ENCODE results near the gene AUTS2. TPM values are rescaled to one million over a fixed set of nuclear protein-coding genes. Genes with fewer than 3 reads are reported as not detected.

The AUTS2 gene
- total RNA-seq, 2 experiments from 2014 or later, result 4.0 to 4.7 TPM

DNA sequence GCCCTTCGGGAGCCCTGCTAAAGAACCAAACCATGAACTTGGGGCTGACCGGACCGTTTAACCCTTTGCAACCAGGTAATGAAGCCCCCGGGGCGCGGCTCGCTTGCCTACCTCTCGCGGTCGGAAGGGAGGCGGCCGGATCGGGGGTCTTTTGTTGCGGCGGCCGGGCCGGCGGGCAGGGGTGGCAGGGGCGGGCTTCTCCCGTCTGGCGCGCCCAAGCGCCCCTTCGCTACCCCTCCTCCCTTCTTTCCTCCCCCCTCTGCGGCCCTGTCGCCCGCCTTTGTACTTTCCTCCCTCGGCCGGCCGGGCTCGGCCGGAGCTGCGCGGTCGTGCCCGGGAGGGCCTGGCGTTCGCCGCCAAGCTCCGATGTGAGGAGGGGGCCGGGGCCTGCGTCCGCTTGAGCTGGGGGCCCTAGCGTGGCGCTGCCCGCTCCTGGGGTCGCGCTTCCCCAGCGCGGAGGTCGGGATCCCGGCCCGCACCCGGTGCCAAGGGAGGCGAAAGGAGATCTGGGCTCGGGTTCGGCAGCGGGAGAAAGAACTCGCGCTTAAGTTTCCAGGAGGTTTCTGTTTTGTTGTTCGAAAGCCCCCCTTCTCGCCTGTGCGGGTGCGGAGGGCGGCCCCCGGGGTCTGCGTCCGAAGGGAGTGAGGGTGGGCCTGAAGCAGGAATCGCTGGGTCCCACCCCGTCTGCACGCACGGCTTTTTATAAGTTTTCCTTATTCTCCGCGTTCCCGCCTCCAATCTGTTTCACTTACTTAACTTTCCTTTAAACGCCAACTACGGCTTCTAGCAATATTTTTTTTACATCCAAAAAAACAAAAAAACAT is 1096.9 kb downstream of the AUTS2 start:
- DNase-seq, result no peak
- H3K27ac Mint-ChIP-seq, result peak overlapping the region; percentile 24

DNA sequence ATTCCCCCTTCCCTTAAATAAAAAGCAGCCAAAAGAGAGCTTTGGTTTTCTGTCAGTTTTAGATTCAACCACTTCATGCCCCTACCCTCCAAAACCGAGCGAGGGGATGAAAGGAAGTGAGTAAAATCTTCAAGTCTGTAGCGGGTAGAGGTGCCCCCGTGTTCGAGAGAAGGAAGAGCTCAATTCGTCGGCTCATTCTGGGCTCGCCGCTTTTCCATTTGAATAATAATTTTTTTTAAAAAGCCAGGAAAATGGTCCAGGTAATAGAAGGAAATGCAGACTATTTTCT is 1097.5 kb downstream of the AUTS2 start:
- H3K9me3 Mint-ChIP-seq, result no peaks in the 10 kb centered on the region
- H3K4me1 Mint-ChIP-seq (ENCODE audit: low read depth), result peaks cover 7% of the 10 kb centered on the region
- intact Hi-C loops (cut with micrococcal nuclease), result loop anchor here (2.0 to 5.0 kb wide), 2 partner anchors 47 to 333 kb away; no protein-coding TSS in a partner anchor
- H3K4me3 Mint-ChIP-seq, result peak overlapping the region; percentile 73
- H3K27me3 Mint-ChIP-seq, result peaks cover 37% of the 10 kb centered on the region
- no peak for DNase-seq
- ChIA-PET POLR2A (interaction anchor here (1.0 to 1.4 kb wide), 2 partner anchors 14 to 48 kb away, joined by 3 read pairs; no protein-coding TSS in a partner anchor), CTCF (interaction anchor here (0.7 to 2.0 kb wide), 2 partner anchors 10 to 872 kb away, joined by 3 to 5 read pairs; no protein-coding TSS in a partner anchor)
- H3K36me3 Mint-ChIP-seq, result peaks cover 2% of the 10 kb centered on the region
- H3K27ac Mint-ChIP-seq, result peak overlapping the region; percentile 24

More for the DNA sequence above, 1096.9 kb downstream of the AUTS2 start:
- H3K27me3 Mint-ChIP-seq, result peaks cover 37% of the 10 kb centered on the region
- H3K4me1 Mint-ChIP-seq (ENCODE audit: low read depth), result peaks cover 7% of the 10 kb centered on the region
- ChIA-PET CTCF (interaction anchor here (0.7 to 2.0 kb wide), 2 partner anchors 9 to 871 kb away, joined by 3 to 5 read pairs; no protein-coding TSS in a partner anchor), POLR2A (interaction anchor here (0.9 to 1.4 kb wide), 3 partner anchors 13 to 82 kb away, joined by 3 read pairs; no protein-coding TSS in a partner anchor)
- H3K9me3 Mint-ChIP-seq, result no peaks in the 10 kb centered on the region
- peaks cover 2% of the 10 kb centered on the region for H3K36me3 Mint-ChIP-seq
- peak overlapping the region; percentile 74 for H3K4me3 Mint-ChIP-seq
- intact Hi-C loops (cut with micrococcal nuclease), result loop anchor here (2.0 to 5.0 kb wide), 2 partner anchors 46 to 333 kb away; no protein-coding TSS in a partner anchor

DNA sequence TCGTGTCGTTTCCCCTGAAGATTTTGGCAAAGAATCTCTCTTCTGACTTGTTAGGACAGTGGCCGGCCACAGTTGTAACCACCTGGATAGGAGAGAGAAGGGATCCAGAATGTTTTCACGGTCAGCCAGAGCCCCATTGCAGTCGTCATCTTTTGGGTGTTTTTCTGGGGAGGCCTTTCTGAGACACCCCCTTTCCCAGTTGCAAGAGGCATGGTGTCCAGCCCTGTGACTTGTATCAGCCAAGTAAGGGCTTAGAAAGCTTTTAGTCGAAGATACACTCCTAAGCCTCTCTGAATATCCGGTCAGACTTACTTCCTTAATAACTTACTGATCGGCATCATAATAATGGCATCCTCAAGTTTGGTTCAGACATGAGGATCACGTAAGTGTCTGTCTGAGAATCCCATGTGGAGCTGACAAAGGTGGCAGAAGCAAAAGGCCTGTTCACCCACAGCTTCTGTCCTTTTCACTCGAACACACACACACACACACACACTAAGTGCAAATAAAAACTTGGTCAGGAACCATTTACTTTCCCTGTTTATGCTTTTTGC is 1098.0 kb downstream of the AUTS2 start:
- POLR2A ChIA-PET, result interaction anchor here (1.0 to 1.4 kb wide), 2 partner anchors 14 to 49 kb away, joined by 3 read pairs; no protein-coding TSS in a partner anchor
- H3K27me3 Mint-ChIP-seq, result peaks cover 37% of the 10 kb centered on the region
- no peak overlapping the region for H3K27ac Mint-ChIP-seq
- DNase-seq, result no peak
- peaks cover 2% of the 10 kb centered on the region for H3K36me3 Mint-ChIP-seq
- H3K4me3 Mint-ChIP-seq, result peak overlapping the region; percentile 73
- peaks cover 7% of the 10 kb centered on the region for H3K4me1 Mint-ChIP-seq (ENCODE audit: low read depth)
- H3K9me3 Mint-ChIP-seq, result no peaks in the 10 kb centered on the region
- CTCF ChIA-PET, result interaction anchor here (0.9 to 2.0 kb wide), 2 partner anchors 10 to 79 kb away, joined by 3 to 5 read pairs; no protein-coding TSS in a partner anchor
- intact Hi-C loops (cut with micrococcal nuclease), result loop anchor here (5.0 kb wide), 1 partner anchor 334 kb away; no protein-coding TSS in a partner anchor

DNA sequence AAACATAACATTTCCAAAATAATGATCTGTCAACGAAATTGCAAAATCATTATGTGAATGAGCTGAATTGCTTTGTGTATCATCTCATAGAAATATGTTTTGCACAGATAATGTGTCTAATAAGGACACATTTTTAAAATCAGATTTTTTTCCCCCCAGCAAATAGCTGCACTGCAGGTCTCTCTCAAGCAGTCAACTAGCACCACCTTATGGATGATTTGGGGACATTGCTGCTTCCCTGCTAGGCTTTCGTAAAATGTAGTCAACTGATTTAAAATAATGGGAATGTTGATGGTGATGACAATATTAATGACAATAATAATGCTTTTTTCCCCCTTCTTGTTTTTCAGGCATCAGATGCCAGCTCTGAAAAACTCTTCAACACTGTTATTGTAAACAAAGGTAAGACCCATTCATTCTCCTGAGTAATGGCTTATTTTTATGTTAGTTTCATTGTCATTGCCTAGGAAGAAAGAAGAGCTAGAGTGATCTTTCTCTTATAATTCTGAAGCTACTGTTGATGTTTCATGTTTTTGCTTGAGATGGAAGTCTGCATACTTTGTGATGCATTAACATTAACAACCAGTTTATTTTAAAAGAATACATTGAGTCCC is 1100.1 kb downstream of the AUTS2 start:
- Mint-ChIP-seq H3K36me3 (peaks cover 2% of the 10 kb centered on the region), H3K4me3 (no peak overlapping the region), H3K27me3 (peaks cover 31% of the 10 kb centered on the region), H3K4me1 (ENCODE audit: low read depth) (peaks cover 7% of the 10 kb centered on the region), H3K27ac (no peak overlapping the region), H3K9me3 (no peaks in the 10 kb centered on the region)
- no peak for DNase-seq
- intact Hi-C loops (cut with micrococcal nuclease), result loop anchor here (5.0 kb wide), 1 partner anchor 336 kb away; no protein-coding TSS in a partner anchor
- POLR2A ChIA-PET, result no interaction called here
- CTCF ChIA-PET, result interaction anchor here (0.6 to 2.2 kb wide), 21 partner anchors 10 to 825 kb away, joined by 3 to 8 read pairs (median 4); no protein-coding TSS in a partner anchor

DNA sequence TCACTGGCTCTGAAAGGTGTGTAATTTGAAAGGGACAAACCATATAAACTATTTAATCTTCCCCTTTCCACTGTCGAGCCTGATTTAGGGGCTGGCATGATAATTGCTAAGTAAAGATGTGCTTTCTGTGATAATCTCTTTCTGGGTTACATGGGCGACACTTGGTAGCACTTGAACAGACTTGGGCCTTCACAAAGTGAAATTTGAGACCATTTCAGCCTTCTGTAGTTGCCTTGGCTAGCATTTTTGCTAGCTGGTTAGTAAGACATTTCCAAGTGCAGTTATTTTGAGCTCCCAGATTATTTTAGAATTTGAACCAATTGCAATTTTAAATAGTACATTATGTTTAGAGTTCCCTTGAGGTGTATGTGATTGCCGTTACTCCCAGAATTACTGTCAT is 1101.0 kb downstream of the AUTS2 start:
- H3K4me3 Mint-ChIP-seq, result no peak overlapping the region
- no peak overlapping the region for H3K27ac Mint-ChIP-seq
- peaks cover 2% of the 10 kb centered on the region for H3K36me3 Mint-ChIP-seq
- H3K27me3 Mint-ChIP-seq, result peaks cover 28% of the 10 kb centered on the region
- intact Hi-C loops (cut with micrococcal nuclease), result loop anchor here (5.0 kb wide), 1 partner anchor 337 kb away; no protein-coding TSS in a partner anchor
- H3K4me1 Mint-ChIP-seq (ENCODE audit: low read depth), result peaks cover 7% of the 10 kb centered on the region
- H3K9me3 Mint-ChIP-seq, result no peaks in the 10 kb centered on the region
- POLR2A ChIA-PET, result no interaction called here
- DNase-seq, result no peak
- CTCF ChIA-PET, result interaction anchor here (0.5 to 2.2 kb wide), 9 partner anchors 9 to 510 kb away, joined by 3 to 8 read pairs (median 5); no protein-coding TSS in a partner anchor

DNA sequence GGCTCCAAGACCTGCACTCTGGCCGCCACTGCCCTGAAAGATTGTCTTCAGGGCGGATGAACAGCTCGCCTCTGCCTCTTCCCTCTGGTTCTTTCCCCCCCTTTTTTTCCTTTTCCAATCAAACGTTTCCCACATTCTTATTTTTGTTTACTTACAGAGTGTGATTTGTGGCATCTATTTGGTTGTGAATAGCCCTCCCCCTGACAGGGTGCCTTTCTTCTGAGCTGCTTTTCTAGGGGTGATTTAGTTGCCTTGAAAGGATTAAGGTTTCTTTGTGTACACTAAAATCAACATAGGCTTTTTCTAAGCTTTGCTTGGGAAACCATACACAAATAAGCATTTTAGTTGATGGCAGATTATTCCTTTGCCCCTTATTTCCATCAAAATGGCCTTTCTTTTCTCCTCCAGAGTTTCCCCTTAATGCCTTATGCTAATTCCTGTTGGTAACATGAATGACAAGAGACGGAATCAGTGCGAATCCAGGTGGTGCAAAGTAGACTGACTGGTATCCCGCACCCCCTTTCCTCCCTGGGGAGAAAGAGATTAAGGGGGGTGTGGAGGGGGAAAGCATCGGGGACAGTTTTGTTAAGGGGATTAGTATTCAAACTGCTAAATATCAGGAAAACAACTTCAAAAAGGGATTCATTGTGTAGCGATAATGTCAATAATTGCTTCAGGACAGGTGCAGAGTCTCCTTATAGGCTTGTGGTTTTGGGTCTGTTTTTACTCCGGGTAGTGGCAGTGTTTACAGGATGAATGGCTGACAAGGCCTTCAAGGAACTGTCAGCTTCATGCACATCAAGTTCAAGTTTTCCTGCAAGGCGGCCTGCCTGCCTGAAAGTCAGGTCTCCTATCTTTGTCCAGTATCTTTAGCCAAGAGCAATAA is 1102.0 kb downstream of the AUTS2 start:
- intact Hi-C loops (cut with micrococcal nuclease), result no loop called here
- H3K27me3 Mint-ChIP-seq, result peaks cover 28% of the 10 kb centered on the region
- no peak overlapping the region for H3K4me3 Mint-ChIP-seq
- CTCF ChIA-PET, result interaction anchor here (1.1 kb wide), 1 partner anchor 511 kb away, joined by 3 read pairs; no protein-coding TSS in a partner anchor
- DNase-seq, result no peak
- H3K27ac Mint-ChIP-seq, result no peak overlapping the region
- H3K9me3 Mint-ChIP-seq, result no peaks in the 10 kb centered on the region
- peaks cover 2% of the 10 kb centered on the region for H3K36me3 Mint-ChIP-seq
- peaks cover 7% of the 10 kb centered on the region for H3K4me1 Mint-ChIP-seq (ENCODE audit: low read depth)
- POLR2A ChIA-PET, result no interaction called here

DNA sequence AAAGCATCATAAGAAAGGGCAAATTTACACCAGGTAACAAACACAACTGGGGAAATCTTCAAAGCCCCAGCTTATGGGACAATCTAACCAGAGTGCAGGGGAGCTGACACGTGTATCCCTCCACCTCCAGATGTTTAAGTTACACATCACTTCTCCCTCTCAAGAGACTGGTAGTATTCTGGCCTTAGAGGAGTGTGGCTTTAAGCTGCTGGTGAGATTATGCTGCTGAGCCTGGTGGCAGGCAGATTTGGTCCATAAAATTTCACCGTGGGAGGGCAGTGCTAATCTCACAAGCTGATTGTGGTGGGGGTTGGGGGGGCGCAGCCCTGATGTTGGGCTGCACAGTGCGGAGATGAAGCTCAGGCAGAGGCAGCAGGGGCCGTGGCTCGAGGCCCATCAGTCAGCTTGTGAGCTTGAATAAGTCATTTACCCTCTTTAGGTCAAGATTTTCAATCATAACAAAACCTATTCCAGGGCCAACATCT is 1102.7 kb downstream of the AUTS2 start:
- CTCF ChIA-PET, result no interaction called here
- H3K27ac Mint-ChIP-seq, result no peak overlapping the region
- intact Hi-C loops (cut with micrococcal nuclease), result no loop called here
- no peaks in the 10 kb centered on the region for H3K9me3 Mint-ChIP-seq
- H3K4me1 Mint-ChIP-seq (ENCODE audit: low read depth), result peaks cover 4% of the 10 kb centered on the region
- no peak overlapping the region for H3K4me3 Mint-ChIP-seq
- H3K27me3 Mint-ChIP-seq, result peaks cover 21% of the 10 kb centered on the region
- no peaks in the 10 kb centered on the region for H3K36me3 Mint-ChIP-seq
- DNase-seq, result no peak
- POLR2A ChIA-PET, result no interaction called here

DNA sequence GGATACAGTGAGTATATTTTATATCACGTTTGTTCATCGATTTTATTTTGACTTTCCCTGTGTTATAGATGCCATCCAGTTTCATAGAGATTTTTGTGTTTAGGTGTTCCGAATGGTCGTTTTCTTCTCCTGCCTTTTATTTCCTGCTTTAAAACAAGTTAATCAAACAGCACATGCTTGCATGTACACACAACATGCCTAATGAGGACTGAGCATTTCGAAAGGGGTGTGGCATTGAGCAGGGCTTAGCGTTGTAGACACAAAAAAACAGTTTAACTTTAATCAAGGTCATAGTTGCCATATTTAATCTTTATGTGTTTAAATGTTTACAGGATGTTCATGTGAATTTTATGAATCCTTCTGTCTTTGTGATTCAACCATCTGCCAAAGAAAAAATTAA is 1103.2 kb downstream of the AUTS2 start:
- H3K4me1 Mint-ChIP-seq (ENCODE audit: low read depth), result peaks cover 4% of the 10 kb centered on the region
- DNase-seq, result no peak
- no peaks in the 10 kb centered on the region for H3K9me3 Mint-ChIP-seq
- peaks cover 17% of the 10 kb centered on the region for H3K27me3 Mint-ChIP-seq
- intact Hi-C loops (cut with micrococcal nuclease), result no loop called here
- no peak overlapping the region for H3K27ac Mint-ChIP-seq
- H3K4me3 Mint-ChIP-seq, result no peak overlapping the region
- CTCF ChIA-PET, result no interaction called here
- no peaks in the 10 kb centered on the region for H3K36me3 Mint-ChIP-seq
- POLR2A ChIA-PET, result no interaction called here

DNA sequence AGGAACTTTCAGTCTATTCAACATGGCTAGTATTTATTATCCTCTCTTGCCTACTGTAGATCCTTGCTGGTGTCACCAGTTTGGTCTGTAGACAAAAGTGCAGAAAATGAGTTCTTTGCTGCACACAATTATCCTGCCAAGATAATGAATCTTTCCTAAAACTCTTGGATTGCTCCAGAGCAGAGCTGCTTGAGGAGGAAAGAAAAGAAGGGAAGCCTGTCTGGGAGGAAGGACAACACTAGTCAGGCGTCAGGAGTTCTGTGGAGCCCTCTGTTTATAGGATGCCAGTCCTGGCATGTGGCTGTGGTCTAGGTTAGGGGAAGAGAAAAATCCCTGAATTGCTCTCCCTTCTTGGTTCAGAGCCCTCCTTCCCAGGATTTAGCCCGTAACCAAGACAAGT is 1103.7 kb downstream of the AUTS2 start:
- peaks cover 12% of the 10 kb centered on the region for H3K27me3 Mint-ChIP-seq
- H3K27ac Mint-ChIP-seq, result no peak overlapping the region
- no peaks in the 10 kb centered on the region for H3K36me3 Mint-ChIP-seq
- ChIA-PET CTCF (no interaction called here), POLR2A (no interaction called here)
- H3K9me3 Mint-ChIP-seq, result no peaks in the 10 kb centered on the region
- DNase-seq, result no peak
- no peak overlapping the region for H3K4me3 Mint-ChIP-seq
- peaks cover under 1% of the 10 kb centered on the region for H3K4me1 Mint-ChIP-seq (ENCODE audit: low read depth)
- intact Hi-C loops (cut with micrococcal nuclease), result no loop called here

DNA sequence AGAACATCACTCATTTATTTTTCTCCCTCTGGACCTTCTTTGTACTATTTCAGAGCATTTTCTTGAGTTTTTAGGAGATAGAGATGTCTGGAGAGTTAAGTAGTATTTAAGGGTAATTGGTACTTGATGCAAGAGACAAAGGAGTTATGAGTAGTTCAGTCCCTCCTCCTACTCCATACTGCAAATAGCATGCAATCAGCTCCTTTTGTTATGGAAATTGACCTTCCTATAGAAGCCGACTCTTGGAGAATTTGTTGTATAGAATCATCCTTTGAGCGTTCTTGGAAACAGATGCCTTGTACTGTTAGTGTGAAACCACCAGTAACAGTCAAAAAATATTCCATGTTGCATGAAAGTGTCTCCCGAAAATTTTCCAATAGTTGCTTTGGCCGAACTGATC is 1105.5 kb downstream of the AUTS2 start:
- Mint-ChIP-seq H3K9me3 (no peaks in the 10 kb centered on the region), H3K27ac (no peak overlapping the region), H3K4me3 (no peak overlapping the region), H3K27me3 (no peaks in the 10 kb centered on the region), H3K36me3 (no peaks in the 10 kb centered on the region), H3K4me1 (ENCODE audit: low read depth) (no peaks in the 10 kb centered on the region)
- CTCF ChIA-PET, result no interaction called here
- POLR2A ChIA-PET, result no interaction called here
- intact Hi-C loops (cut with micrococcal nuclease), result no loop called here
- no peak for DNase-seq

DNA sequence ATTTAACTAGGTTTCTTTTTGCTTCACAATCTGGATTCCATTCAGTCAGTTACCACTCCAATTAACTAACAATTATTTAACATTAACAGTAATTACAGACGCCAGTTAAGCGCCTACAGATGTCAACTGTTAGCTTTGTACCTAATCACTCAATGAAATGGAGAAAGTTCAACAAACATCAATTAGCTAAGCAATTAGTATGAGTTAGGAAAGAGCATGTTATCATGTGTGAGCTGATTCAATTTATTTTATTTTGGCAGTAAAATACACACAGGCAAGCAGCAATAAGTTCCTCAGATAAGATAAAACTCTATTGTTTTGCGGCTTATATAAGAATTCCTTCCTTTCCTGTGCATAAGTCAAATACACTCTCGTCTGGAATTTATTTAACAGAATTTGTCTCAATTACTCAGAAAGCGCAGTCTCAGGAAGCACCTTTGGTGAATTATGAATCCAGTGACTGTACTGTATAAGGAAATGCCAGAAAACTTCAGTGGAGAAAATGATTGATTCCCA is 1106.6 kb downstream of the AUTS2 start:
- ChIA-PET CTCF (interaction anchor here (1.3 kb wide), 1 partner anchor 11 kb away, joined by 3 read pairs; no protein-coding TSS in a partner anchor), POLR2A (no interaction called here)
- Mint-ChIP-seq H3K9me3 (no peaks in the 10 kb centered on the region), H3K4me1 (ENCODE audit: low read depth) (no peaks in the 10 kb centered on the region), H3K36me3 (no peaks in the 10 kb centered on the region), H3K27ac (no peak overlapping the region), H3K27me3 (no peaks in the 10 kb centered on the region), H3K4me3 (no peak overlapping the region)
- intact Hi-C loops (cut with micrococcal nuclease), result no loop called here
- DNase-seq, result no peak
